H9 (cell line): Measurements from ENCODE around the gene VEGFB. TPM values are rescaled to one million over a fixed set of nuclear protein-coding genes. Genes with fewer than 3 reads are reported as not detected.
A peak's percentile ranks its signal among the peaks of the same experiment; 100 is the strongest.

Source experiments
- DNase-seq: peaks from one replicate; pipeline ENCODE4 v3.0.0-alpha.2; 2017
- H2AFZ ChIP-seq: one replicate; pipeline ENCODE4 v1.6.1; 2013; ENCODE audit warnings: mild to moderate bottlenecking, low read length, control low read depth, moderate library complexity
- H2AK5ac ChIP-seq: 2 replicates; pipeline ENCODE4 v1.6.1; 2013; ENCODE audit warnings: low read length, control low read depth, mixed read lengths; ENCODE audit not compliant: insufficient read length
- H2BK120ac ChIP-seq: one replicate; pipeline ENCODE4 v1.6.1; 2013; ENCODE audit warnings: low read depth, mild to moderate bottlenecking, low read length, control low read depth, inconsistent platforms; ENCODE audit not compliant: poor library complexity, severe bottlenecking
- H2BK12ac ChIP-seq: 2 replicates; pipeline ENCODE4 v1.6.1; 2013; ENCODE audit warnings: low read length, control low read depth, mixed read lengths, low read depth; ENCODE audit not compliant: insufficient read length
- H2BK15ac ChIP-seq: 2 replicates; pipeline ENCODE4 v1.6.1; 2013; ENCODE audit warnings: low read depth, low read length, control low read depth
- H2BK20ac ChIP-seq: one replicate; pipeline ENCODE4 v1.6.1; 2013; ENCODE audit warnings: low read depth, mild to moderate bottlenecking, low read length, control low read depth, inconsistent platforms; ENCODE audit not compliant: poor library complexity, severe bottlenecking
- H2BK5ac ChIP-seq: 2 replicates; pipeline ENCODE4 v1.6.1; 2013; ENCODE audit warnings: low read length, control low read depth, mixed read lengths; ENCODE audit not compliant: insufficient read length
- H3K14ac ChIP-seq: 2 replicates; pipeline ENCODE4 v1.6.1; 2013; ENCODE audit warnings: low read length, control low read depth; ENCODE audit not compliant: insufficient read depth
- H3K18ac ChIP-seq: 2 replicates; pipeline ENCODE4 v1.6.1; 2013; ENCODE audit warnings: low read depth, mild to moderate bottlenecking, mixed read lengths, low read length, control low read depth; ENCODE audit not compliant: insufficient read length
- H3K23ac ChIP-seq: 2 replicates; pipeline ENCODE4 v1.6.1; 2013; ENCODE audit warnings: low read length, control low read depth, mixed read lengths, low read depth; ENCODE audit not compliant: insufficient read length
- H3K23me2 ChIP-seq: 2 replicates; pipeline ENCODE4 v1.6.1; 2013; ENCODE audit warnings: low read depth, mild to moderate bottlenecking, mixed read lengths, low read length, control low read depth; ENCODE audit not compliant: insufficient read length, poor library complexity, severe bottlenecking
- H3K27ac ChIP-seq: 2 replicates; pipeline ENCODE4 v1.5.1; 2013; ENCODE audit warnings: low read length, control low read depth, mixed read lengths, low read depth; ENCODE audit not compliant: insufficient read length
- H3K27me3 ChIP-seq: 2 replicates; pipeline ENCODE4 v1.6.1; 2013; ENCODE audit warnings: low read length, control low read depth, inconsistent platforms; ENCODE audit not compliant: insufficient read depth
- H3K4ac ChIP-seq: 2 replicates; pipeline ENCODE4 v1.6.1; 2013; ENCODE audit warnings: low read depth, mild to moderate bottlenecking, control low read depth, inconsistent platforms, low read length, moderate library complexity
- H3K4me1 ChIP-seq: 2 replicates; pipeline ENCODE4 v1.6.1; 2013; ENCODE audit warnings: low read length, control low read depth, inconsistent platforms; ENCODE audit not compliant: insufficient read depth
- H3K4me2 ChIP-seq: 2 replicates; pipeline ENCODE4 v1.6.1; 2013; ENCODE audit warnings: low read length, control low read depth, mixed read lengths; ENCODE audit not compliant: insufficient read length, insufficient read depth
- H3K56ac ChIP-seq: 2 replicates; pipeline ENCODE4 v1.6.1; 2013; ENCODE audit warnings: low read depth, mild to moderate bottlenecking, mixed read lengths, low read length, control low read depth; ENCODE audit not compliant: insufficient read length
- H3K79me1 ChIP-seq: 2 replicates; pipeline ENCODE4 v1.6.1; 2013; ENCODE audit warnings: low read depth, mild to moderate bottlenecking, moderate library complexity, low read length, control low read depth, inconsistent platforms; ENCODE audit not compliant: insufficient read depth, poor library complexity, severe bottlenecking
- H3K79me2 ChIP-seq: 2 replicates; pipeline ENCODE4 v1.6.1; 2013; ENCODE audit warnings: low read length, control low read depth, inconsistent platforms; ENCODE audit not compliant: insufficient read depth
- H3K9ac ChIP-seq: 2 replicates; pipeline ENCODE4 v1.6.1; 2013; ENCODE audit warnings: low read length, control low read depth, mixed read lengths; ENCODE audit not compliant: insufficient read length; ENCODE audit errors: extremely low read depth
- H3K9me3 ChIP-seq: one replicate; pipeline ENCODE4 v1.6.1; 2013; ENCODE audit warnings: low read depth, low read length, inconsistent platforms; ENCODE audit not compliant: control insufficient read depth
- H3T11ph ChIP-seq: one replicate; pipeline ENCODE4 v1.6.1; 2013; ENCODE audit warnings: mild to moderate bottlenecking, low read length, control low read depth, inconsistent platforms
- H4K20me1 ChIP-seq: one replicate; pipeline ENCODE4 v1.6.1; 2013; ENCODE audit not compliant: control insufficient read depth, insufficient read length, insufficient read depth
- H4K5ac ChIP-seq: 2 replicates; pipeline ENCODE4 v1.6.1; 2013; ENCODE audit warnings: low read depth, mild to moderate bottlenecking, mixed read lengths, low read length, control low read depth; ENCODE audit not compliant: insufficient read length
- H4K8ac ChIP-seq: replicated peaks from 2 replicates; pipeline ENCODE4 v1.6.1; 2013; ENCODE audit warnings: low read length, control low read depth, mixed read lengths, low read depth; ENCODE audit not compliant: insufficient read length
- H4K91ac ChIP-seq: 2 replicates; pipeline ENCODE4 v1.6.1; 2013; ENCODE audit warnings: low read depth, mild to moderate bottlenecking, moderate library complexity, mixed read lengths, low read length, control low read depth; ENCODE audit not compliant: insufficient read length
- H3K27ac Mint-ChIP-seq, 3 experiments: 2 replicates in 2 of 3; 3 replicates in 1 of 3; pipeline ENCODE4 v1.8.0; 2020 to 2021; ENCODE audit warnings: mixed read lengths in 3 of 3, mild to moderate bottlenecking in 1 of 3, moderate library complexity in 1 of 3
- H3K27me3 Mint-ChIP-seq: 2 replicates; pipeline ENCODE4 v1.8.0; 2021; ENCODE audit warnings: low read depth, mild to moderate bottlenecking, moderate library complexity, mixed read lengths
- H3K36me3 Mint-ChIP-seq, 3 experiments: 2 replicates in 2 of 3; 3 replicates in 1 of 3; pipeline ENCODE4 v1.8.0; 2020 to 2021; ENCODE audit warnings: low read depth in 3 of 3, mixed read lengths in 3 of 3; ENCODE audit not compliant: insufficient read depth in 1 of 3
- H3K4me1 Mint-ChIP-seq, 2 experiments: 2 replicates each; pipeline ENCODE4 v1.8.0; 2020; ENCODE audit warnings: mixed read lengths in 2 of 2
- H3K4me3 Mint-ChIP-seq, 2 experiments: 2 replicates in 1 of 2; 3 replicates in 1 of 2; pipeline ENCODE4 v1.8.0; 2020 to 2021; ENCODE audit warnings: mild to moderate bottlenecking in 2 of 2, mixed read lengths in 2 of 2, moderate library complexity in 1 of 2
- H3K9me3 Mint-ChIP-seq, 2 experiments: 2 replicates in 1 of 2; 3 replicates in 1 of 2; pipeline ENCODE4 v1.8.0; 2020; ENCODE audit warnings: mild to moderate bottlenecking in 2 of 2, mixed read lengths in 2 of 2, moderate library complexity in 1 of 2
- CTCF ChIP-seq: fragments of 200-600 bp; sonication (generic); conservative IDR thresholded peaks from 3 replicates; pipeline ENCODE4 v1.8.0; 2021; ENCODE audit warnings: antibody characterized with exemption, mild to moderate bottlenecking
- WGBS: extraction: QIAGEN DNeasy Blood & Tissue Kit; methylation state at CpG from one replicate; pipeline ENCODE4 v1.1.7; 2013; ENCODE audit warnings: missing lambda C conversion rate, low lambda C conversion rate, mixed read lengths; ENCODE audit not compliant: insufficient read length; ENCODE audit errors: extremely low coverage; 5-methylcytosine and 5-hydroxymethylcytosine counted together
- total RNA-seq: library from RNA; stranded (reverse); gene quantifications from 2 replicates; pipeline ENCODE4 v1.2.1, GENCODE V29; 2021

The VEGFB gene
- total RNA-seq, 1 experiment from 2014 or later: 57.7 TPM

- H3K79me2 ChIP-seq: no peaks in the 10 kb centered on the region
- H3K14ac ChIP-seq: no peak overlapping the region
- no peak for DNase-seq
- no peak overlapping the region for H2AFZ ChIP-seq
- H3T11ph ChIP-seq: no peak overlapping the region
- no peak overlapping the region for H3K56ac ChIP-seq
- H3K18ac ChIP-seq: no peak overlapping the region
- no peak overlapping the region for H2BK120ac ChIP-seq
- Mint-ChIP-seq H3K9me3 (no peaks in the 10 kb centered on the region), H3K4me3 (peak overlapping the region in 1 of 2 experiments; percentile 64; a peak in 2 of 5 replicates), H3K4me1 (peaks cover 16 to 26% of the 10 kb centered on the region in 2 experiments), H3K27me3 (no peaks in the 10 kb centered on the region; the same call in 1 of the 2 replicates), H3K36me3 (peaks cover 21 to 53% (median 39%) of the 10 kb centered on the region in 3 experiments), H3K27ac (peak overlapping the region in 2 of 3 experiments; percentile 18 to 65; a peak in 1 of 7 replicates)
- H3K27me3 ChIP-seq: no peaks in the 10 kb centered on the region
- no CpG with 5 or more reads among the region's 27 CpGs for WGBS
- no peak overlapping the region for H2AK5ac ChIP-seq
- no peaks in the 10 kb centered on the region for H3K79me1 ChIP-seq
- no peak overlapping the region for H3K9ac ChIP-seq
- no peak overlapping the region for H3K4me2 ChIP-seq
- H3K23ac ChIP-seq: no peak overlapping the region
- no peak overlapping the region for H2BK12ac ChIP-seq
- H4K5ac ChIP-seq: no peak overlapping the region
- peaks cover 15% of the 10 kb centered on the region for H3K23me2 ChIP-seq
- no peaks in the 10 kb centered on the region for H4K20me1 ChIP-seq
- no peak overlapping the region for H4K91ac ChIP-seq
- H4K8ac ChIP-seq: no peak overlapping the region
- no peak overlapping the region for H3K27ac ChIP-seq
- TF ChIP-seq CTCF: no peak
- H2BK15ac ChIP-seq: no peak overlapping the region
- no peak overlapping the region for H3K4ac ChIP-seq
- no peak overlapping the region for H2BK20ac ChIP-seq
- H3K4me1 ChIP-seq: no peaks in the 10 kb centered on the region
- H2BK5ac ChIP-seq: no peak overlapping the region
- H3K9me3 ChIP-seq: no peaks in the 10 kb centered on the region
Measured at GRCh38 chr11:64267207-64267945, 33.0 kb downstream of the VEGFB start.
